ENCODE results near the gene ITGAX. TPM values are rescaled to one million over a fixed set of nuclear protein-coding genes. Genes with fewer than 3 reads are reported as not detected.

ITGAX gene
- total RNA-seq, 6 experiments from 2014 or later = 2.0 to 15.3 (median 5.2) TPM

- Histone ChIP-seq H3K4me1 (no peaks in the 10 kb centered on the region), H3K9me3 (no peaks in the 10 kb centered on the region), H3K27ac (no peak overlapping the region), H3K4me3 (no peak overlapping the region), H3K27me3 (no peaks in the 10 kb centered on the region), H3K36me3 (no peaks in the 10 kb centered on the region)
- WGBS (ENCODE audit: insufficient coverage, low coverage, low lambda C conversion rate, missing lambda C conversion rate) = 83% methylated on average over 1 of the region's 9 CpGs
- no peak for ATAC-seq
- DNase-seq = no peak
- intact Hi-C loops (cut with DNase I) = no loop called here
- TF ChIP-seq CTCF (IDR thresholded peaks at IDR 0.05) (no peak), POLR2A (IDR thresholded peaks at IDR 0.05) (no peak)
Measured at GRCh38 chr16:31410082-31410481, 55.1 kb downstream of the ITGAX start.

GRCh38 chr16:31411024-31411844 lies 56.3 kb downstream of the ITGAX start:
- no peak for ATAC-seq
- H3K27ac ChIP-seq = no peak overlapping the region
- no peak overlapping the region for H3K4me3 ChIP-seq
- 76% methylated on average over 7 of the region's 22 CpGs for WGBS (ENCODE audit: insufficient coverage, low coverage, low lambda C conversion rate, missing lambda C conversion rate)
- no peaks in the 10 kb centered on the region for H3K4me1 ChIP-seq
- intact Hi-C loops (cut with DNase I) = no loop called here
- H3K9me3 ChIP-seq = no peaks in the 10 kb centered on the region
- no peak for DNase-seq
- H3K36me3 ChIP-seq = no peaks in the 10 kb centered on the region
- TF ChIP-seq CTCF (IDR thresholded peaks at IDR 0.05) (no peak), POLR2A (IDR thresholded peaks at IDR 0.05) (no peak)
- no peaks in the 10 kb centered on the region for H3K27me3 ChIP-seq

- no peak for TF ChIP-seq CTCF (IDR thresholded peaks at IDR 0.05)
- TF ChIP-seq POLR2A (IDR thresholded peaks at IDR 0.05) = no peak
- H3K4me1 ChIP-seq = no peaks in the 10 kb centered on the region
- no peaks in the 10 kb centered on the region for H3K27me3 ChIP-seq
- H3K4me3 ChIP-seq = no peak overlapping the region
- intact Hi-C loops (cut with DNase I) = no loop called here
- no peak for DNase-seq
- no peaks in the 10 kb centered on the region for H3K9me3 ChIP-seq
- no peak for ATAC-seq
- no peak overlapping the region for H3K27ac ChIP-seq
- H3K36me3 ChIP-seq = no peaks in the 10 kb centered on the region
- WGBS (ENCODE audit: insufficient coverage, low coverage, low lambda C conversion rate, missing lambda C conversion rate) = 60% methylated on average over 4 of the region's 10 CpGs
Measured at GRCh38 chr16:31412750-31413149, 57.8 kb downstream of the ITGAX start.

GRCh38 chr16:31413381-31413780 lies 58.4 kb downstream of the ITGAX start:
- TF ChIP-seq CTCF (IDR thresholded peaks at IDR 0.05) = no peak
- no peak for TF ChIP-seq POLR2A (IDR thresholded peaks at IDR 0.05)
- no peak overlapping the region for H3K4me3 ChIP-seq
- H3K36me3 ChIP-seq = no peaks in the 10 kb centered on the region
- ATAC-seq (no peak), DNase-seq (no peak)
- H3K27me3 ChIP-seq = no peaks in the 10 kb centered on the region
- no peaks in the 10 kb centered on the region for H3K9me3 ChIP-seq
- no peak overlapping the region for H3K27ac ChIP-seq
- intact Hi-C loops (cut with DNase I) = no loop called here
- 93% methylated on average over 3 of the region's 5 CpGs for WGBS (ENCODE audit: insufficient coverage, low coverage, low lambda C conversion rate, missing lambda C conversion rate)
- H3K4me1 ChIP-seq = no peaks in the 10 kb centered on the region
